Measurements from ENCODE around the gene POLQ.

DNA sequence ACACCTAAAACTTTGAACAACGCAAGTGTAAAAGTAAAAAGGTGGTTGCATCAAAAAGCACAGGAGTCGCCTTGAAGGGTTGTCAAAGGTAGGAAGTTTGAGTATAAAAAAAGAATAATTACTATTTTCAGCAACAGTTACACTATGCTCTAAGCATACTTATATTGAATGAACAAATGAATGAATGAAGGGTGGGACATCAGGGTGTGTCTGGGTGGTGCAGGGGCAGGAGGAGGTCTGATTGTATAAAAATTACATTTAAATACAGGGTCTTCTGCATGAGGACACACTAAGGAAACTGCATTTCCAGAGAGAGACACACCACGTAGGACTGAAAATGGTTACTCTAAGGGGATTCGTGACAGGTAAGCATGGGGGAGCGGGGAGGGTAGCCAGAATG is 21.9 kb upstream of the POLQ start, which contains the start of gene ARGFX:
- TF ChIP-seq, protein P1, sequence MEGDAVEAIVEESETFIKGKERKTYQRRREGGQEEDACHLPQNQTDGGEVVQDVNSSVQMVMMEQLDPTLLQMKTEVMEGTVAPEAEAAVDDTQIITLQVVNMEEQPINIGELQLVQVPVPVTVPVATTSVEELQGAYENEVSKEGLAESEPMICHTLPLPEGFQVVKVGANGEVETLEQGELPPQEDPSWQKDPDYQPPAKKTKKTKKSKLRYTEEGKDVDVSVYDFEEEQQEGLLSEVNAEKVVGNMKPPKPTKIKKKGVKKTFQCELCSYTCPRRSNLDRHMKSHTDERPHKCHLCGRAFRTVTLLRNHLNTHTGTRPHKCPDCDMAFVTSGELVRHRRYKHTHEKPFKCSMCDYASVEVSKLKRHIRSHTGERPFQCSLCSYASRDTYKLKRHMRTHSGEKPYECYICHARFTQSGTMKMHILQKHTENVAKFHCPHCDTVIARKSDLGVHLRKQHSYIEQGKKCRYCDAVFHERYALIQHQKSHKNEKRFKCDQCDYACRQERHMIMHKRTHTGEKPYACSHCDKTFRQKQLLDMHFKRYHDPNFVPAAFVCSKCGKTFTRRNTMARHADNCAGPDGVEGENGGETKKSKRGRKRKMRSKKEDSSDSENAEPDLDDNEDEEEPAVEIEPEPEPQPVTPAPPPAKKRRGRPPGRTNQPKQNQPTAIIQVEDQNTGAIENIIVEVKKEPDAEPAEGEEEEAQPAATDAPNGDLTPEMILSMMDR (IDR thresholded peaks at IDR 0.05; ENCODE audit: low read depth, low read length, missing input control): no peak
- no peak for TF ChIP-seq HNF4G (IDR thresholded peaks at IDR 0.05)
- TF ChIP-seq, protein P2, sequence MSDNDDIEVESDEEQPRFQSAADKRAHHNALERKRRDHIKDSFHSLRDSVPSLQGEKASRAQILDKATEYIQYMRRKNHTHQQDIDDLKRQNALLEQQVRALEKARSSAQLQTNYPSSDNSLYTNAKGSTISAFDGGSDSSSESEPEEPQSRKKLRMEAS (IDR thresholded peaks at IDR 0.05): no peak
- TF ChIP-seq, protein P3, sequence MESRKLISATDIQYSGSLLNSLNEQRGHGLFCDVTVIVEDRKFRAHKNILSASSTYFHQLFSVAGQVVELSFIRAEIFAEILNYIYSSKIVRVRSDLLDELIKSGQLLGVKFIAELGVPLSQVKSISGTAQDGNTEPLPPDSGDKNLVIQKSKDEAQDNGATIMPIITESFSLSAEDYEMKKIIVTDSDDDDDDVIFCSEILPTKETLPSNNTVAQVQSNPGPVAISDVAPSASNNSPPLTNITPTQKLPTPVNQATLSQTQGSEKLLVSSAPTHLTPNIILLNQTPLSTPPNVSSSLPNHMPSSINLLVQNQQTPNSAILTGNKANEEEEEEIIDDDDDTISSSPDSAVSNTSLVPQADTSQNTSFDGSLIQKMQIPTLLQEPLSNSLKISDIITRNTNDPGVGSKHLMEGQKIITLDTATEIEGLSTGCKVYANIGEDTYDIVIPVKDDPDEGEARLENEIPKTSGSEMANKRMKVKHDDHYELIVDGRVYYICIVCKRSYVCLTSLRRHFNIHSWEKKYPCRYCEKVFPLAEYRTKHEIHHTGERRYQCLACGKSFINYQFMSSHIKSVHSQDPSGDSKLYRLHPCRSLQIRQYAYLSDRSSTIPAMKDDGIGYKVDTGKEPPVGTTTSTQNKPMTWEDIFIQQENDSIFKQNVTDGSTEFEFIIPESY (IDR thresholded peaks at IDR 0.05): no peak
